HEK293T (cell line): ENCODE measurements around the gene TANC1.

Experiments
- CTCF ChIA-PET: fragments of 350-600 bp; formaldehyde crosslinking; extraction: SDS; loops from one replicate; lab custom pipeline; 2021; ENCODE audit warnings: antibody characterized with exemption, inconsistent platforms; lab: Yijun Ruan, JAX
- POLR2A ChIA-PET: fragments of 350-600 bp; formaldehyde crosslinking; extraction: SDS; loops from one replicate; lab custom pipeline; 2020; ENCODE audit warnings: antibody characterized with exemption, inconsistent platforms; lab: Yijun Ruan, JAX
- DNase-seq: peaks from one replicate; pipeline ENCODE4 v3.0.0; 2012; ENCODE audit warnings: mixed read lengths; ENCODE audit errors: extremely low spot score
- ARNT ChIP-seq: fragments of 450-650 bp; IDR thresholded peaks from 2 replicates; pipeline ENCODE4 v1.6.1; 2017; ENCODE audit warnings: mild to moderate bottlenecking
- BHLHE40 ChIP-seq: fragments of 450-650 bp; IDR thresholded peaks from 2 replicates; pipeline ENCODE4 v1.6.1; 2016; ENCODE audit warnings: mild to moderate bottlenecking, moderate library complexity, borderline replicate concordance
- CTBP1 ChIP-seq: fragments of 450-650 bp; IDR thresholded peaks from 2 replicates; pipeline ENCODE4 v1.6.1; 2016; ENCODE audit warnings: borderline replicate concordance
- ELF4 ChIP-seq: fragments of 450-650 bp; IDR thresholded peaks from 2 replicates; pipeline ENCODE4 v1.6.1; 2017; ENCODE audit warnings: antibody characterized with exemption
- FOXA1 ChIP-seq: fragments of 450-650 bp; IDR thresholded peaks from 2 replicates; pipeline ENCODE4 v1.6.1; 2016; ENCODE audit warnings: mild to moderate bottlenecking
- FOXK2 ChIP-seq: fragments of 450-650 bp; IDR thresholded peaks from 2 replicates; pipeline ENCODE4 v1.6.1; 2016; ENCODE audit warnings: mild to moderate bottlenecking
- FOXM1 ChIP-seq: fragments of 450-650 bp; IDR thresholded peaks from 2 replicates; pipeline ENCODE4 v1.6.1; 2017; ENCODE audit warnings: mild to moderate bottlenecking, borderline replicate concordance
- HDGF ChIP-seq: fragments of 450-650 bp; IDR thresholded peaks from 2 replicates; pipeline ENCODE4 v1.6.1; 2017; ENCODE audit warnings: antibody characterized with exemption, borderline replicate concordance
- L3MBTL2 ChIP-seq: fragments of 450-650 bp; conservative IDR thresholded peaks from 2 replicates; pipeline ENCODE4 v1.6.1; 2016; ENCODE audit warnings: mild to moderate bottlenecking
- LEF1 ChIP-seq: fragments of 450-650 bp; IDR thresholded peaks from 2 replicates; pipeline ENCODE4 v1.6.1; 2017; ENCODE audit warnings: mild to moderate bottlenecking, borderline replicate concordance
- NFRKB ChIP-seq: fragments of 450-650 bp; IDR thresholded peaks from 2 replicates; pipeline ENCODE4 v1.6.1; 2016; ENCODE audit warnings: mild to moderate bottlenecking, moderate library complexity
- PKNOX1 ChIP-seq: fragments of 450-650 bp; IDR thresholded peaks from 2 replicates; pipeline ENCODE4 v1.6.1; 2016
- SP1 ChIP-seq: fragments of 450-650 bp; IDR thresholded peaks from 2 replicates; pipeline ENCODE4 v1.6.1; 2017
- SUZ12 ChIP-seq: fragments of 450-650 bp; IDR thresholded peaks from 2 replicates; pipeline ENCODE4 v1.6.1; 2016; ENCODE audit warnings: mild to moderate bottlenecking
- TARDBP ChIP-seq: fragments of 450-650 bp; IDR thresholded peaks from 2 replicates; pipeline ENCODE4 v1.6.1; 2016
- ZNF384 ChIP-seq: fragments of 450-650 bp; IDR thresholded peaks from 2 replicates; pipeline ENCODE4 v1.6.1; 2016

TANC1 gene

GRCh38 chr2:159080641-159081040 lies 112.2 kb downstream of the TANC1 start:
- CTCF ChIA-PET, result interaction anchor here (0.6 kb wide), 1 partner anchor 101 kb away, joined by 5 read pairs; no protein-coding TSS in a partner anchor
- POLR2A ChIA-PET, result no interaction called here
- no peak for DNase-seq
- no peak for TF ChIP-seq FOXK2
- TF ChIP-seq FOXM1, result no peak
- TF ChIP-seq SUZ12, result no peak
- TF ChIP-seq TARDBP, result no peak
- TF ChIP-seq PKNOX1, result no peak
- no peak for TF ChIP-seq ARNT
- no peak for TF ChIP-seq CTBP1
- no peak for TF ChIP-seq HDGF
- TF ChIP-seq FOXA1, result no peak
- TF ChIP-seq ELF4, result no peak
- TF ChIP-seq BHLHE40, result no peak
- no peak for TF ChIP-seq ZNF384
- no peak for TF ChIP-seq NFRKB
- no peak for TF ChIP-seq LEF1
- no peak for TF ChIP-seq SP1
- no peak for TF ChIP-seq L3MBTL2

- DNase-seq, result no peak
- POLR2A ChIA-PET, result no interaction called here
- CTCF ChIA-PET, result no interaction called here
- TF ChIP-seq FOXA1 (no peak), SUZ12 (no peak), CTBP1 (no peak), HDGF (no peak), FOXK2 (no peak), PKNOX1 (no peak), TARDBP (no peak)
Measured at GRCh38 chr2:159082119-159082518, 113.7 kb downstream of the TANC1 start.

- POLR2A ChIA-PET, result no interaction called here
- CTCF ChIA-PET, result no interaction called here
- TF ChIP-seq ELF4 (no peak), HDGF (no peak), LEF1 (no peak)
Measured at GRCh38 chr2:159084384-159085370, 116.2 kb downstream of the TANC1 start.

GRCh38 chr2:159086342-159086741 lies 117.9 kb downstream of the TANC1 start:
- POLR2A ChIA-PET, result interaction anchor here (1.7 kb wide), 1 partner anchor 119 kb away, joined by 4 read pairs; no protein-coding TSS in a partner anchor
- no peak for DNase-seq
- CTCF ChIA-PET, result interaction anchor here (0.6 kb wide), 1 partner anchor 56 kb away, joined by 3 read pairs; no protein-coding TSS in a partner anchor
- no peak for TF ChIP-seq FOXM1
- no peak for TF ChIP-seq NFRKB

More at GRCh38 chr2:159084384-159085370, 116.2 kb downstream of the TANC1 start:
- DNase-seq, result no peak

GRCh38 chr2:159086826-159087225 lies 118.4 kb downstream of the TANC1 start:
- CTCF ChIA-PET, result interaction anchor here (0.6 kb wide), 1 partner anchor 57 kb away, joined by 3 read pairs; no protein-coding TSS in a partner anchor
- POLR2A ChIA-PET, result interaction anchor here (1.7 kb wide), 1 partner anchor 119 kb away, joined by 4 read pairs; no protein-coding TSS in a partner anchor
- no peak for TF ChIP-seq LEF1
- no peak for TF ChIP-seq TARDBP
- no peak for TF ChIP-seq SP1
- no peak for TF ChIP-seq FOXA1
- TF ChIP-seq SUZ12, result no peak
- no peak for TF ChIP-seq BHLHE40
- no peak for TF ChIP-seq ZNF384
- no peak for TF ChIP-seq HDGF
- no peak for TF ChIP-seq CTBP1
- TF ChIP-seq FOXK2, result no peak
- no peak for TF ChIP-seq L3MBTL2
- no peak for TF ChIP-seq FOXM1
- TF ChIP-seq ELF4, result no peak
- no peak for TF ChIP-seq NFRKB
- TF ChIP-seq PKNOX1, result no peak
- no peak for TF ChIP-seq ARNT
- DNase-seq, result no peak

- DNase-seq, result no peak
- POLR2A ChIA-PET, result no interaction called here
- TF ChIP-seq NFRKB (no peak), FOXA1 (no peak), BHLHE40 (no peak), HDGF (no peak), ZNF384 (no peak), ARNT (no peak), TARDBP (no peak), PKNOX1 (no peak), ELF4 (no peak), SUZ12 (no peak), CTBP1 (no peak), FOXM1 (no peak), L3MBTL2 (no peak), LEF1 (no peak), SP1 (no peak)
- CTCF ChIA-PET, result no interaction called here
Measured at GRCh38 chr2:159088906-159089305, 120.5 kb downstream of the TANC1 start.
